ENCODE measurements around the gene CERCAM.

DNA sequence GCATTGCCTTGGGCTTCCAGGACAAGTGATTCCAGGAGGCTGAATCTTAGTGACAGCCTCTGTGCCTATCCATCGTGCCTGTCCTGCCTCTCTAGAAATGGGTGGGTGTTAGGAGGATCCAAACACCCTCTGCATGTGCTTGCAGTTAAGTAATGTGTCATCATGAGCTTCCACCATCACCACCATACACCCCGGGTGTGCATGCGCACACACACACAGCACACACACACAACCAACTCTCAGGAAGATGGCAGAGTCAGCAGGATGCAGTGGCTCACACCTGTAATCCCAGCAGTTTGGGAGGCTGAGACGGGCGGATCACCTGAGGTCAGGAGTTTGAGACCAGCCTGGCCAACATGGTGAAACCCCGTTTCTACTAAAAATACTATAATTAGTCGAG, 22.8 kb upstream of the CERCAM start:
- TF ChIP-seq, protein P1, sequence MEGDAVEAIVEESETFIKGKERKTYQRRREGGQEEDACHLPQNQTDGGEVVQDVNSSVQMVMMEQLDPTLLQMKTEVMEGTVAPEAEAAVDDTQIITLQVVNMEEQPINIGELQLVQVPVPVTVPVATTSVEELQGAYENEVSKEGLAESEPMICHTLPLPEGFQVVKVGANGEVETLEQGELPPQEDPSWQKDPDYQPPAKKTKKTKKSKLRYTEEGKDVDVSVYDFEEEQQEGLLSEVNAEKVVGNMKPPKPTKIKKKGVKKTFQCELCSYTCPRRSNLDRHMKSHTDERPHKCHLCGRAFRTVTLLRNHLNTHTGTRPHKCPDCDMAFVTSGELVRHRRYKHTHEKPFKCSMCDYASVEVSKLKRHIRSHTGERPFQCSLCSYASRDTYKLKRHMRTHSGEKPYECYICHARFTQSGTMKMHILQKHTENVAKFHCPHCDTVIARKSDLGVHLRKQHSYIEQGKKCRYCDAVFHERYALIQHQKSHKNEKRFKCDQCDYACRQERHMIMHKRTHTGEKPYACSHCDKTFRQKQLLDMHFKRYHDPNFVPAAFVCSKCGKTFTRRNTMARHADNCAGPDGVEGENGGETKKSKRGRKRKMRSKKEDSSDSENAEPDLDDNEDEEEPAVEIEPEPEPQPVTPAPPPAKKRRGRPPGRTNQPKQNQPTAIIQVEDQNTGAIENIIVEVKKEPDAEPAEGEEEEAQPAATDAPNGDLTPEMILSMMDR (IDR thresholded peaks at IDR 0.05; ENCODE audit: insufficient read depth, low read length, poor library complexity, severe bottlenecking) = no peak
- no peak for TF ChIP-seq EZH2phosphoT487 (conservative IDR thresholded peaks at IDR 0.05; ENCODE audit: low read length)
